Pons (tissue), 1 donor: Measurements from ENCODE around the gene SUPT20HL2.
A peak's percentile ranks its signal among the peaks of the same experiment; 100 is the strongest.
"Not testable (repeated sequence)": the region's sequence is repeated elsewhere in the genome, so short reads cannot be mapped to it uniquely, and the experiment has no call there.

ENCODE experiments used
- DNase-seq: peaks from one replicate; pipeline ENCODE4 v3.0.0-alpha.2; 2016; ENCODE audit warnings: low spot score

The SUPT20HL2 gene

GRCh38 chrX:24309580-24310374, 4.1 kb downstream of the SUPT20HL2 start:
- not testable (repeated sequence) for DNase-seq

DNA sequence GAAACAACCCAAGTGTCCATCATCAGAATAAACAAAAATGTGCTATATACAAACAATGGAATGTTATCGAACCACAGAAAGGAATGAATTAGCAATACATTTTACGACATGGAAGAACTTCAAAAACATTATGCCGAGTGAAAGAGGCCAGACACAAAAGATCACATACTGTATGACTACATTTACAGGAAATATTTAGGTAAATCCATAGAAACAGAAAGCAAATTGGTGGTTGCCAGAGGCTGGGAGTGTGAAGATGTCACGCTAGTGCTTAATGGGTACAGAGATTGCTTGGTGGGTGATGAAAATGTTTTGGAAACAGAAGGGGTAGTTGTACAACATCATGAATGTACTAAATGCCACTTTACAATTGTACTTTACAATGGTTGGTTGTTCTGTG, 5.1 kb downstream of the SUPT20HL2 start:
- not testable (repeated sequence) for DNase-seq

GRCh38 chrX:24306440-24306839, 7.4 kb downstream of the SUPT20HL2 start:
- no peak for DNase-seq

GRCh38 chrX:24305905-24306304, 8.0 kb downstream of the SUPT20HL2 start:
- DNase-seq, result no peak

- DNase-seq, result no peak
Measured at GRCh38 chrX:24301806-24302205, 12.1 kb downstream of the SUPT20HL2 start.

DNA sequence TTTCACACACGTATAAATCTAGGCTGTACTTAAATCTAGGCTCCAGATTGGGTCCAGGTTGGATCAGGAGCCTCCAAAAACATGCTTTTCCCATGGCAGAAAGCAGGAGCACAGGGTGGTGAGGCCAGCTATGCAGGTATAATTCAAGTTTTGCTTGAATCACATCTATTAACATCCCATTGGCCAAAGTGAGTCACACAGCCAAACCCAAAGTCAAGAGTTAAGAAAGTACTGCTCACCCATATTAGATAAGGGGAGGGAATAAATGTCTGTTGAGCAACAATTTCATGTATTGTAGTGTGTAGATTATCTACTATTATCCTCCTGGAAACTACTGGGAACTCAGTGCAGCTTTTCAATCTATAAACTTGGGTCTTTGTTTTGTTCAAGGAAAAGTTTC, 12.8 kb downstream of the SUPT20HL2 start:
- DNase-seq, result no peak

- no peak for DNase-seq
Measured at GRCh38 chrX:24298191-24298590, 15.7 kb downstream of the SUPT20HL2 start.

DNA sequence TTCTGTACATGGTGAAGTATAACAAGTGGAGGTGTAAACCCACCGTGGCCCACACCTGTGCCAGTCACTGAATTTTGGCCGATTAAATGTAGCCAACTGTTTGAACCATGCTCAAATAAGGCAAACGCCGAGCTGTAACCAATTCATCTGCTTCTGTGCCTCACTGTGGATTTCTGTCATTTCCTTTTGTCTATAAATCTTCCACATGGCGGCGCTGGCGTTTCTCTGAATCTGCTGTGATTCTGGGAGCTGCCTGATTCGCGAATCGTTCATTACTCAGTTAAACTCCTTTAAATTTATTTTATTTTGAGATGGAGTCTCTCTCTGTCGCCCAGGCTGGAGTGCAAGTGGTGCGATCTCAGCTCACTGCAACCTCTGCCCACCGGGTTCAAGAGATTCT, 19.2 kb downstream of the SUPT20HL2 start:
- peak; percentile 0 for DNase-seq

DNA sequence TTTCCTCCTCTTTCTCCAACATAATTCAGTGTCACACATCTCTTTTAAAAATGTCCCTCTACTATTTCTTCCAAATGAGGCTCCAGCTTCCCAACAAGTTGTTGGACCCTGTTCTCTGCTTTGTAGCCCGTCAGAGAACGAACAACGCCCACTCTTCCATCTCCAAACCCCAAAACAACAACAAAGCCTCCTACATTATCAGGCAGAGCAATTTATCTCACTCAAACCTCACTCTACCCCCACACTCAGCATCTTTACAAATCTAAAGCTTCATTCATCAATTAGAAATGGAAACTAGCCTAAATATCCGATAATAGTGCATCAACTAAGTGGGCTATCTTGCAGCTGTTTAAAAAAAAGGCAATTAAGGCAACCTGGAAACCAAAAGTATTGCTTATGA, 20.5 kb downstream of the SUPT20HL2 start:
- no peak for DNase-seq

GRCh38 chrX:24292353-24292752, 21.5 kb downstream of the SUPT20HL2 start:
- no peak for DNase-seq

- no peak for DNase-seq
Measured at GRCh38 chrX:24285082-24285481, 28.8 kb downstream of the SUPT20HL2 start.

DNA sequence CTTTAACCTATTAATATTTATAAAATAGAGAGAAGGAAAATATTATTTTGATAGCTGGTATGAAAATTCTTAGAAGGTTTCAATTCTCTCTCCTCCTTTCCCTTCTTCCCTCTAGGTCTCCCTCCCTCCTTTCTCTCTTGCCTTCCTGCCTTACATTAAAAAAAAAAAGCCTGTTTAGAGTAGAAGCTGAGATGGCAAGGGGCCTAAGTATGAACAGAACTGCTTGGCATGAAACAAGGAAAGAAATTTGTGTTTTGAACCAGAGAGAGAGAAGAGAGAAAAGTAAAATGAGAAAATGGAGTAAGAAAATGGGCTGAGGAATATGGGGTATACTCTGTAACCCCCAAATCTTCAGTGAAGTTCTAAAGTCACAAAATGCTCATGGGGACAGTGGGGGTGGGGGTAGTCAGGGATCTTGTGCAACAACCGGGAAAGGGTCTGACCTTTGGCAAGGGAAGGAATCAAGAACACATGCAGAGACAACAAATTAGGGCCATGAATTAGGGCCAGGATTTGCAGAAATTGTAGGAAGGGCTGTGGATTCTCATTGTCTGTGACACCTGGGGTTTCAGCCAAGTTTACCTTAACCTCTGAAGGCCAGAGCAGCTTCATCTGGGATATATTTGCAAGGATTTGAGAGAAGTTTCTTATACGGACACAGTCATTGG, 30.6 kb downstream of the SUPT20HL2 start:
- DNase-seq, result no peak

GRCh38 chrX:24282381-24283126, 31.3 kb downstream of the SUPT20HL2 start:
- DNase-seq, result no peak

GRCh38 chrX:24277405-24277804, 36.5 kb downstream of the SUPT20HL2 start:
- no peak for DNase-seq

DNA sequence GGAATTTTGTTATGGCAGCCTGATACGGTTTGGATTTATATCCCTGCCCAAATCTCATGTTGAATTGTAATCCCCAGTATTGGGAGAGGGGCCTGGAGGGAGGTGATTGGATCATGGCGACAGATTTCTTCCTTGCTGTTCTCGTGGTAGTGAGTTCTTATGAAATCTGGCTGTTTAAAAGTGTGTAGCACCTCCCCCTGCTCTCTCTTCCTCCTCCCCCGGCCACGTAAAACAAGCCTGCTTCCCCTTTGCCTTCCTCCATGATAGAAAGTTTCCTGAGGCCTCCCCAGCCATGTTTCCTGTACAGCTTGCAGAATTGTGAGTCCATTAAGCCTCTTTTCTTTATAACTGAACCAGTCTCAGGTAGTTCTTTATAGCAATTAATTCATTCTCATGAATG, 37.9 kb downstream of the SUPT20HL2 start:
- DNase-seq, result no peak

DNA sequence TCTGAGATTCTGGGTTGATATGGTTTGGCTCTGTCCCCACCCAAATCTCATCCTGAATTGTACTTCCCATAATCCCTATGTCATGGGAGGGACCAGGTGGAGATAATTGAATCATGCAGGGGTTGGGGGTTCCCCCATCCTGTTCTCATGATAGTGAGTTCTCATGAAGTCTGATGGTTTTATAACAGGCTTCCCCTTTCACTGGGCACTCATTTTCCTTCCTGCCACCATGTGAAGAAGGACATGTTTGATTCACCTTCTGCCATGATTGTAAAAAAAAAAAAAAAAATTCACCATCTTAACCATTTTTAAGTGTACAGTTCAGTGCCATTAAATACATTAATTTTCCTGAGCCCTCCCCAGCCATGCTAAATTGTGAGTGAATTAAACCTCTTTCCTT, 42.6 kb downstream of the SUPT20HL2 start:
- DNase-seq, result no peak

DNA sequence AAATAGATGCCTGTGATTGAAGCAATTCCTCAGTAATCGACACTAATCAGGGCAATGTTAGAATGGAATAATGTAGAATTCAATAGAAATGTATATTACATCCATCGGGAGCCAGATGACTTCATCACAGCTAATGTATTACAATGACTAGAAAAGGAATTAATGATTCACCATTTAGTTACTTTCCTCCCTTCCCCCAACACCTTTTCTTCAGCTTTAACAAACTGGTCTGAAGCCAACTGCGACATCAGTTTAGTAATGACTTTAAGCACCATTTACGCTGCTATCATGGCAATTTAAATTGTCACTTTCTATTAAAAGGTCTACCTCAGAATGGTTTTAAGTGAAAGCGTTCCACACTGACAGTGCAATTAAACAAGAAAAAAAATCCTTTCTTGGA, 45.1 kb downstream of the SUPT20HL2 start:
- DNase-seq, result no peak

DNA sequence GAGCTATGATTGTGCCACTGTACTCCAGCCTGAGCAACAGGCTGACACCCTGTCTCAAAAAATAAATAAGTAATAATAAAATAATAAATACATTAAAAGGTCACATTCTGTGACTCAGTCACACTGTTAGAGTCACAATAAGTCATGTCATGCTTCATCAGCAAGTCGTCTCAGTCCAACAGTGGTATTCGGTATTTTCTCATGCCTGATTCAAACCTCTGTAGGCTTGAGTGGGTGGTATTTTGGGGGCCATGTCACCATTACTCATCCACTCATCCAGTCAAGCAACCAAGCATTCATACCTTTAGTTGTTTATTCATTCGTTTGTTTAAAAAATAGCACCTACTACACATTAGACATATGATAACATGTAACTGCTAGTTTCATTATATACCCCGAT, 46.9 kb downstream of the SUPT20HL2 start:
- DNase-seq, result no peak

GRCh38 chrX:24264383-24264782, 49.5 kb downstream of the SUPT20HL2 start:
- no peak for DNase-seq

DNA sequence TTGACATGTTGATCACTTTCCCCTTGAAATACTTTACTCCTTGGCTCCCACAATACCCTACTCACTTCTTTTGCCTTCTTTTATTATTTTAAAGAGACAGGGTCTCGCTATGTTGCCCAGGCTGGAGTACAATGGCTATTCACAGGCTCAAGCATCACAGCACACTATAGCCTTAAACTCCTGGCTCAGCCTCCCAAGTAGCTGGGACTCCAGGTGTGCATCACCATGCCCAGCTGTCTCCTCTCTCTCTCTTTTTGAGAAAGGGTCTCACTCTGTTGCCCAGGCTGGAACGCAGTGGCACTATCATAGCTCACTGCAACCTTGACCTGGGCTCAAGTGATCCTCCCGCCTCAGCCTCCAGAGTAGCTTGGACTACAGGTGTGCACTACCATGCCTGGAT, 51.6 kb downstream of the SUPT20HL2 start:
- DNase-seq, result no peak
